GM23338 (cell line): Measurements from ENCODE around the gene CUX1. TPM values are rescaled to one million over a fixed set of nuclear protein-coding genes. Genes with fewer than 3 reads are reported as not detected.

Source experiments
- ATAC-seq: fragments of 200-7000 bp; cut with Tn5 transposase; 3 replicates; pipeline ENCODE4 v1.9.1; 2020
- DNase-seq: peaks from one replicate; pipeline ENCODE4 v3.0.0-alpha.2; 2015; ENCODE audit warnings: low spot score
- H2AFZ ChIP-seq: fragments of 200-600 bp; sonication (generic); 2 replicates; pipeline ENCODE4 v1.8.0; 2016; ENCODE audit warnings: antibody characterized with exemption, mild to moderate bottlenecking, moderate library complexity
- H3F3A ChIP-seq: fragments of 200-600 bp; sonication (generic); replicated peaks from 2 replicates; pipeline ENCODE4 v1.8.0; 2017; ENCODE audit warnings: antibody characterized with exemption, mixed run types, low read depth
- H3K27ac ChIP-seq: fragments of 200-600 bp; sonication (generic); 2 replicates; pipeline ENCODE4 v1.6.1; 2016; ENCODE audit warnings: low read depth
- H3K27me3 ChIP-seq: fragments of 200-600 bp; sonication (generic); 2 replicates; pipeline ENCODE4 v1.8.0; 2016; ENCODE audit warnings: mild to moderate bottlenecking, mixed run types, moderate library complexity; ENCODE audit not compliant: insufficient read depth
- H3K36me3 ChIP-seq: fragments of 200-600 bp; sonication (generic); 2 replicates; pipeline ENCODE4 v1.8.0; 2016; ENCODE audit warnings: mild to moderate bottlenecking; ENCODE audit not compliant: insufficient read depth
- H3K4me1 ChIP-seq: fragments of 200-600 bp; sonication (generic); 2 replicates; pipeline ENCODE4 v1.8.0; 2016; ENCODE audit warnings: mild to moderate bottlenecking, moderate library complexity; ENCODE audit not compliant: insufficient read depth
- H3K4me2 ChIP-seq: fragments of 200-600 bp; sonication (generic); 2 replicates; pipeline ENCODE4 v1.7.1; 2017; ENCODE audit warnings: mixed run types
- H3K4me3 ChIP-seq: fragments of 200-600 bp; sonication (generic); 2 replicates; pipeline ENCODE4 v1.6.1; 2016; ENCODE audit warnings: mixed run types
- H3K79me2 ChIP-seq: fragments of 200-600 bp; sonication (generic); replicated peaks from 2 replicates; pipeline ENCODE4 v1.8.0; 2017; ENCODE audit warnings: mild to moderate bottlenecking; ENCODE audit not compliant: insufficient read depth
- H3K9me2 ChIP-seq: fragments of 200-600 bp; sonication (generic); 2 replicates; pipeline ENCODE4 v1.8.0; 2017; ENCODE audit not compliant: insufficient read depth
- H4K20me1 ChIP-seq: fragments of 200-600 bp; sonication (generic); replicated peaks from 2 replicates; pipeline ENCODE4 v1.8.0; 2017; ENCODE audit warnings: mild to moderate bottlenecking; ENCODE audit not compliant: insufficient read depth
- H3K27ac Mint-ChIP-seq: 2 replicates; pipeline ENCODE4 v1.8.0; 2020; ENCODE audit warnings: inconsistent platforms, mild to moderate bottlenecking, moderate library complexity, mixed read lengths
- H3K27me3 Mint-ChIP-seq: 3 replicates; pipeline ENCODE4 v1.8.0; 2022; ENCODE audit warnings: low read depth, mild to moderate bottlenecking, moderate library complexity, mixed read lengths, inconsistent platforms; ENCODE audit not compliant: insufficient read depth, poor library complexity
- H3K36me3 Mint-ChIP-seq: 3 replicates; pipeline ENCODE4 v1.8.0; 2021; ENCODE audit warnings: low read depth, mild to moderate bottlenecking, inconsistent platforms, moderate library complexity, mixed read lengths
- H3K4me1 Mint-ChIP-seq: 3 replicates; pipeline ENCODE4 v1.8.0; 2020; ENCODE audit warnings: mild to moderate bottlenecking, inconsistent platforms, mixed read lengths
- H3K4me3 Mint-ChIP-seq: 3 replicates; pipeline ENCODE4 v1.8.0; 2021; ENCODE audit warnings: moderate library complexity, mild to moderate bottlenecking, inconsistent platforms, mixed read lengths
- H3K9me3 Mint-ChIP-seq: 3 replicates; pipeline ENCODE4 v1.8.0; 2020; ENCODE audit warnings: moderate library complexity, mild to moderate bottlenecking, inconsistent platforms, mixed read lengths
- JUNB ChIP-seq: IDR thresholded peaks from one replicate; pipeline ENCODE4 v1.6.1; 2016; ENCODE audit warnings: antibody characterized with exemption; ENCODE audit not compliant: unreplicated experiment
- NANOG ChIP-seq: IDR thresholded peaks from 2 replicates; pipeline ENCODE4 v1.6.1; 2016; ENCODE audit warnings: antibody characterized with exemption, borderline replicate concordance
- POLR2AphosphoS5 ChIP-seq: IDR thresholded peaks from 2 replicates; pipeline ENCODE4 v1.6.1; 2016; ENCODE audit warnings: antibody characterized with exemption, low read depth
- ZNF331 ChIP-seq: fragments of 250-450 bp; sonication (Bioruptor Pico); IDR thresholded peaks from 2 replicates; pipeline ENCODE4 v1.5.0; 2020; ENCODE audit warnings: low read depth, mild to moderate bottlenecking, moderate library complexity
- polyA plus RNA-seq: library from polyadenylated mRNA; unstranded; fragments of >200 nt; fragmentation: Nextera tagmentation; extraction: Ambion mirVana; gene quantifications from 2 replicates; pipeline ENCODE4 v1.2.1, GENCODE V29; 2016
- total RNA-seq: library from RNA; depleted of rRNA; stranded (reverse); fragments of >200 nt; shearing (Covaris generic); gene quantifications from 2 replicates; pipeline ENCODE4 v1.2.3, GENCODE V29; 2014
- TF ChIP-seq, protein P1 (sequence below): fragments of 250-450 bp; sonication (Bioruptor Pico); IDR thresholded peaks from 2 replicates; pipeline ENCODE4 v1.5.0; 2020; ENCODE audit warnings: mild to moderate bottlenecking, moderate library complexity
- TF ChIP-seq, protein P2 (sequence below): IDR thresholded peaks from 2 replicates; pipeline ENCODE4 v1.6.1; 2016; ENCODE audit warnings: antibody characterized with exemption

The CUX1 gene
- total and polyA plus RNA-seq, 2 experiments from 2014 or later = 49.9 to 64.0 TPM

DNA sequence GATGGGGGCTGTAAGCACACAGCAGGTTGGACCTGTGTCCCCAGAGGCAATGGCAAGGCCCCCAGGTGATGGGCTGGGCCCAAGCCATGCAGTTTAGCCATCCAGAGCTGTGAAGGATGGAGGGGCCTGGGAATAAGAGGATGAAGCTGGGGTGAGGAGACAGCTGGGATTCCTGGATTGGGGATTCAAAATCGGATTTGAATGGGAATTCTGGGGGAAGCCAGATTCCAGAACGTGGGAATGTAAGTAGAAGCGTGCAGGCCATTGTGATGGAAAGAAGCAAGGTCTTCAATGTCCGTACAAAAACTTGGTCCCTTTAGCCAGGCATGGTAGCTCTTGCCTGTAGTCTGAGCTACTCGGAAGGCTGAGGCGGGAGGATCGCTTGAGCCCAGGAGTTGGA lies 479.1 kb downstream of the CUX1 start (continued):
- TF ChIP-seq, protein P1, sequence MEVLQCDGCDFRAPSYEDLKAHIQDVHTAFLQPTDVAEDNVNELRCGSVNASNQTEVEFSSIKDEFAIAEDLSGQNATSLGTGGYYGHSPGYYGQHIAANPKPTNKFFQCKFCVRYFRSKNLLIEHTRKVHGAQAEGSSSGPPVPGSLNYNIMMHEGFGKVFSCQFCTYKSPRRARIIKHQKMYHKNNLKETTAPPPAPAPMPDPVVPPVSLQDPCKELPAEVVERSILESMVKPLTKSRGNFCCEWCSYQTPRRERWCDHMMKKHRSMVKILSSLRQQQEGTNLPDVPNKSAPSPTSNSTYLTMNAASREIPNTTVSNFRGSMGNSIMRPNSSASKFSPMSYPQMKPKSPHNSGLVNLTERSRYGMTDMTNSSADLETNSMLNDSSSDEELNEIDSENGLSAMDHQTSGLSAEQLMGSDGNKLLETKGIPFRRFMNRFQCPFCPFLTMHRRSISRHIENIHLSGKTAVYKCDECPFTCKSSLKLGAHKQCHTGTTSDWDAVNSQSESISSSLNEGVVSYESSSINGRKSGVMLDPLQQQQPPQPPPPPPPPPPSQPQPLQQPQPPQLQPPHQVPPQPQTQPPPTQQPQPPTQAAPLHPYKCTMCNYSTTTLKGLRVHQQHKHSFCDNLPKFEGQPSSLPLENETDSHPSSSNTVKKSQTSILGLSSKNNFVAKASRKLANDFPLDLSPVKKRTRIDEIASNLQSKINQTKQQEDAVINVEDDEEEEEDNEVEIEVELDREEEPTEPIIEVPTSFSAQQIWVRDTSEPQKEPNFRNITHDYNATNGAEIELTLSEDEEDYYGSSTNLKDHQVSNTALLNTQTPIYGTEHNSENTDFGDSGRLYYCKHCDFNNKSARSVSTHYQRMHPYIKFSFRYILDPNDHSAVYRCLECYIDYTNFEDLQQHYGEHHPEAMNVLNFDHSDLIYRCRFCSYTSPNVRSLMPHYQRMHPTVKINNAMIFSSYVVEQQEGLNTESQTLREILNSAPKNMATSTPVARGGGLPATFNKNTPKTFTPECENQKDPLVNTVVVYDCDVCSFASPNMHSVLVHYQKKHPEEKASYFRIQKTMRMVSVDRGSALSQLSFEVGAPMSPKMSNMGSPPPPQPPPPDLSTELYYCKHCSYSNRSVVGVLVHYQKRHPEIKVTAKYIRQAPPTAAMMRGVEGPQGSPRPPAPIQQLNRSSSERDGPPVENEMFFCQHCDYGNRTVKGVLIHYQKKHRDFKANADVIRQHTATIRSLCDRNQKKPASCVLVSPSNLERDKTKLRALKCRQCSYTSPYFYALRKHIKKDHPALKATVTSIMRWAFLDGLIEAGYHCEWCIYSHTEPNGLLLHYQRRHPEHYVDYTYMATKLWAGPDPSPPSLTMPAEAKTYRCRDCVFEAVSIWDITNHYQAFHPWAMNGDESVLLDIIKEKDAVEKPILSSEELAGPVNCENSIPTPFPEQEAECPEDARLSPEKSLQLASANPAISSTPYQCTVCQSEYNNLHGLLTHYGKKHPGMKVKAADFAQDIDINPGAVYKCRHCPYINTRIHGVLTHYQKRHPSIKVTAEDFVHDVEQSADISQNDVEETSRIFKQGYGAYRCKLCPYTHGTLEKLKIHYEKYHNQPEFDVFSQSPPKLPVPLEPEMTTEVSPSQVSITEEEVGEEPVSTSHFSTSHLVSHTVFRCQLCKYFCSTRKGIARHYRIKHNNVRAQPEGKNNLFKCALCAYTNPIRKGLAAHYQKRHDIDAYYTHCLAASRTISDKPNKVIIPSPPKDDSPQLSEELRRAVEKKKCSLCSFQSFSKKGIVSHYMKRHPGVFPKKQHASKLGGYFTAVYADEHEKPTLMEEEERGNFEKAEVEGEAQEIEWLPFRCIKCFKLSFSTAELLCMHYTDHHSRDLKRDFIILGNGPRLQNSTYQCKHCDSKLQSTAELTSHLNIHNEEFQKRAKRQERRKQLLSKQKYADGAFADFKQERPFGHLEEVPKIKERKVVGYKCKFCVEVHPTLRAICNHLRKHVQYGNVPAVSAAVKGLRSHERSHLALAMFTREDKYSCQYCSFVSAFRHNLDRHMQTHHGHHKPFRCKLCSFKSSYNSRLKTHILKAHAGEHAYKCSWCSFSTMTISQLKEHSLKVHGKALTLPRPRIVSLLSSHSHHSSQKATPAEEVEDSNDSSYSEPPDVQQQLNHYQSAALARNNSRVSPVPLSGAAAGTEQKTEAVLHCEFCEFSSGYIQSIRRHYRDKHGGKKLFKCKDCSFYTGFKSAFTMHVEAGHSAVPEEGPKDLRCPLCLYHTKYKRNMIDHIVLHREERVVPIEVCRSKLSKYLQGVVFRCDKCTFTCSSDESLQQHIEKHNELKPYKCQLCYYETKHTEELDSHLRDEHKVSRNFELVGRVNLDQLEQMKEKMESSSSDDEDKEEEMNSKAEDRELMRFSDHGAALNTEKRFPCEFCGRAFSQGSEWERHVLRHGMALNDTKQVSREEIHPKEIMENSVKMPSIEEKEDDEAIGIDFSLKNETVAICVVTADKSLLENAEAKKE (CRISPR knock-in tag) = no peak
- TF ChIP-seq POLR2AphosphoS5 (no peak), NANOG (no peak)

DNA sequence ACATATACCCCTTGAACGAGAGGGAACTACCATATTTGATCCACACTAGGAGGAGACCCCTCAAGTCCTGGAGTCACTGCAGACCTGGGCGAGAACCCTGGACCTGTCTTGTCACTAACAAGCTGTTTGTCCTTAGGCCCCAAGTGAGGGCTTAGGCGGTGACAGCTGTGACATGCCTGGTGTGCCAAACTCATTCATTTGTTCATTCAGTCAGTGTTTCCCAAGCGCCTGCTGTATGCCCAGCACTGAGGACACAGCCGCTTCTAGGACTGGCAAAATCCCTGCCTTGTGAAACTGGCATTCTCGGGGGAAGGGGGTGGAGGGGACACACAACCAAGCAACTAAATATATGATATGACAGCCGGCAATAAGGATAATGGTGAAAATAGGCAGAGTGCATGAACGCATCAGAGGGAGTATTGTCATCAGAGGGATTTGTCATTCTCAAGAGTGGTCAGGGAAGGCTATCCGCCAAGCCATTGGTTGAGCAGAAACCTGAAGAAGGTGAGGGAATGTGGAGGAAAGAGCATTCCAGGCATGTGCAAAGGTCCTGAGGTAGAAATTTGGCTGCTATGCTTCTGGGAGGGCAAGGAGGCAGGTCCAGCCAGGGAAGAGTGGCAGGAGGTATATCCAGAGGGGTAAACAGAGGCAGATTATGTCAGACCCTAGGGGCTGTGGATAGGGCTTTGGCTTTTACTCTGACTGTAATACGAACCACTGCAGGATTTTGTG lies 480.2 kb downstream of the CUX1 start:
- H2AFZ ChIP-seq = no peak overlapping the region
- H3K27me3 ChIP-seq = peaks cover 5% of the 10 kb centered on the region; the same call in 1 of the 2 replicates
- ATAC-seq = no peak
- H3K4me3 Mint-ChIP-seq = no peak overlapping the region
- no peaks in the 10 kb centered on the region for H3K9me2 ChIP-seq
- no peak overlapping the region for H3K27ac Mint-ChIP-seq
- H3K27me3 Mint-ChIP-seq = peaks cover 25% of the 10 kb centered on the region
- H3K4me1 ChIP-seq = peaks cover 16% of the 10 kb centered on the region
- H3K4me2 ChIP-seq = no peak overlapping the region
- H3K4me3 ChIP-seq = no peak overlapping the region
- TF ChIP-seq, protein P2, sequence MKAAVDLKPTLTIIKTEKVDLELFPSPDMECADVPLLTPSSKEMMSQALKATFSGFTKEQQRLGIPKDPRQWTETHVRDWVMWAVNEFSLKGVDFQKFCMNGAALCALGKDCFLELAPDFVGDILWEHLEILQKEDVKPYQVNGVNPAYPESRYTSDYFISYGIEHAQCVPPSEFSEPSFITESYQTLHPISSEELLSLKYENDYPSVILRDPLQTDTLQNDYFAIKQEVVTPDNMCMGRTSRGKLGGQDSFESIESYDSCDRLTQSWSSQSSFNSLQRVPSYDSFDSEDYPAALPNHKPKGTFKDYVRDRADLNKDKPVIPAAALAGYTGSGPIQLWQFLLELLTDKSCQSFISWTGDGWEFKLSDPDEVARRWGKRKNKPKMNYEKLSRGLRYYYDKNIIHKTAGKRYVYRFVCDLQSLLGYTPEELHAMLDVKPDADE = no peak
- TF ChIP-seq POLR2AphosphoS5 (no peak), ZNF331 (no peak), JUNB (no peak)
- no peaks in the 10 kb centered on the region for H3K79me2 ChIP-seq
- H3K9me3 Mint-ChIP-seq = no peaks in the 10 kb centered on the region
- no peak for DNase-seq
- no peaks in the 10 kb centered on the region; the same call in 1 of the 2 replicates for H3K36me3 ChIP-seq
- H3F3A ChIP-seq = no peaks in the 10 kb centered on the region
- no peak overlapping the region for H3K27ac ChIP-seq
- H4K20me1 ChIP-seq = peaks cover 18% of the 10 kb centered on the region
- H3K4me1 Mint-ChIP-seq = peaks cover 28% of the 10 kb centered on the region
- no peaks in the 10 kb centered on the region for H3K36me3 Mint-ChIP-seq
